ENCODE measurements around the gene ZBTB44.

Gene ZBTB44

GRCh38 chr11:130227373-130227772, 87.3 kb downstream of the ZBTB44 start:
- Histone ChIP-seq H3K79me2 (no peaks in the 10 kb centered on the region), H3K9me3 (ENCODE audit: control insufficient read depth, low read length) (no peaks in the 10 kb centered on the region), H3K9ac (no peak overlapping the region), H3K4me2 (ENCODE audit: low read length) (no peak overlapping the region), H3K4me3 (ENCODE audit: low read depth, low read length) (no peak overlapping the region), H2AFZ (no peak overlapping the region), H3K27ac (no peak overlapping the region), H3K36me3 (ENCODE audit: control insufficient read depth, insufficient read depth, low read length) (no peaks in the 10 kb centered on the region), H3K4me1 (no peaks in the 10 kb centered on the region), H3K27me3 (ENCODE audit: control insufficient read depth, insufficient read depth, low read length) (no peaks in the 10 kb centered on the region)
- no peak for TF ChIP-seq CTCF (IDR thresholded peaks at IDR 0.05)

- Histone ChIP-seq H3K79me2 (no peaks in the 10 kb centered on the region), H3K27ac (no peak overlapping the region), H3K27me3 (ENCODE audit: control insufficient read depth, insufficient read depth, low read length) (no peaks in the 10 kb centered on the region), H3K4me3 (ENCODE audit: low read depth, low read length) (no peak overlapping the region), H3K4me1 (no peaks in the 10 kb centered on the region), H3K9ac (no peak overlapping the region), H3K36me3 (ENCODE audit: control insufficient read depth, insufficient read depth, low read length) (no peaks in the 10 kb centered on the region), H3K9me3 (ENCODE audit: control insufficient read depth, low read length) (no peaks in the 10 kb centered on the region), H3K4me2 (ENCODE audit: low read length) (no peak overlapping the region), H2AFZ (no peak overlapping the region)
- TF ChIP-seq CTCF (IDR thresholded peaks at IDR 0.05): no peak
These were observed 91.3 kb downstream of the ZBTB44 start for GRCh38 chr11:130223291-130223971.

- H3K36me3 ChIP-seq (ENCODE audit: control insufficient read depth, insufficient read depth, low read length): no peaks in the 10 kb centered on the region
- no peak overlapping the region for H3K4me2 ChIP-seq (ENCODE audit: low read length)
- no peak overlapping the region for H3K9ac ChIP-seq
- H3K4me1 ChIP-seq: no peaks in the 10 kb centered on the region
- H3K27me3 ChIP-seq (ENCODE audit: control insufficient read depth, insufficient read depth, low read length): no peaks in the 10 kb centered on the region
- TF ChIP-seq CTCF (IDR thresholded peaks at IDR 0.05): no peak
- H3K9me3 ChIP-seq (ENCODE audit: control insufficient read depth, low read length): no peaks in the 10 kb centered on the region
- no peak overlapping the region for H3K27ac ChIP-seq
- H3K4me3 ChIP-seq (ENCODE audit: low read depth, low read length): no peak overlapping the region
- H3K79me2 ChIP-seq: no peaks in the 10 kb centered on the region
- no peak overlapping the region for H2AFZ ChIP-seq
These were observed 94.2 kb downstream of the ZBTB44 start for GRCh38 chr11:130220311-130221035.

GRCh38 chr11:130219148-130219547, 95.6 kb downstream of the ZBTB44 start:
- H3K27me3 ChIP-seq (ENCODE audit: control insufficient read depth, insufficient read depth, low read length): no peaks in the 10 kb centered on the region
- TF ChIP-seq CTCF (IDR thresholded peaks at IDR 0.05): no peak

More at GRCh38 chr11:130219148-130219547, 95.6 kb downstream of the ZBTB44 start:
- Histone ChIP-seq H3K36me3 (ENCODE audit: control insufficient read depth, insufficient read depth, low read length) (no peaks in the 10 kb centered on the region), H3K79me2 (no peaks in the 10 kb centered on the region), H3K4me2 (ENCODE audit: low read length) (no peak overlapping the region), H3K4me1 (no peaks in the 10 kb centered on the region), H3K9me3 (ENCODE audit: control insufficient read depth, low read length) (no peaks in the 10 kb centered on the region), H3K4me3 (ENCODE audit: low read depth, low read length) (no peak overlapping the region), H3K9ac (no peak overlapping the region), H3K27ac (no peak overlapping the region), H2AFZ (no peak overlapping the region)
